Vagina (tissue), 2 donors: ENCODE results near the gene RABL3. TPM values are rescaled to one million over a fixed set of nuclear protein-coding genes. Genes with fewer than 3 reads are reported as not detected.

Source experiments
- DNase-seq, 2 donors: peaks; one replicate each; pipeline ENCODE4 v3.0.0-alpha.2; 2017; ENCODE audit errors: extremely low spot score in 2 of 2
- H3K27ac ChIP-seq: fragments of 200-600 bp; sonication (generic); one replicate; pipeline ENCODE4 v1.5.1; 2019
- H3K27me3 ChIP-seq: fragments of 200-600 bp; sonication (generic); one replicate; pipeline ENCODE4 v1.5.1; 2019
- H3K36me3 ChIP-seq, 2 donors: fragments of 200-600 bp; sonication (generic); one replicate each; pipeline ENCODE4 v1.5.1; 2017 to 2019
- H3K4me1 ChIP-seq: fragments of 200-600 bp; sonication (generic); one replicate; pipeline ENCODE4 v1.5.1; 2019
- H3K4me3 ChIP-seq, 2 donors: fragments of 200-600 bp; sonication (generic); 1 replicate in 1 of 2; 2 replicates in 1 of 2; pipeline ENCODE4 v1.5.1; 2016 to 2019
- H3K9me3 ChIP-seq: fragments of 200-600 bp; sonication (generic); one replicate; pipeline ENCODE4 v1.5.1; 2019
- CTCF ChIP-seq, 3 experiments: fragments of 450-650 bp in 2 of 3; fragments of 200-600 bp in 1 of 3; sonication (generic) in 1 of 3; IDR thresholded peaks; one replicate each; pipeline ENCODE4 v1.5.1; 2017 to 2019; ENCODE audit warnings: antibody characterized with exemption in 3 of 3, mild to moderate bottlenecking in 2 of 3, moderate library complexity in 2 of 3
- POLR2A ChIP-seq, 2 donors: fragments of 450-650 bp; IDR thresholded peaks; one replicate each; pipeline ENCODE4 v1.6.1; 2017; ENCODE audit warnings: antibody characterized with exemption in 2 of 2, mild to moderate bottlenecking in 2 of 2, moderate library complexity in 2 of 2
- POLR2AphosphoS5 ChIP-seq, 2 donors: sonication (generic); formaldehyde crosslinking; IDR thresholded peaks; one replicate each; pipeline ENCODE4 v1.9.0; 2017; ENCODE audit warnings: antibody characterized with exemption in 2 of 2, mild to moderate bottlenecking in 2 of 2, low read depth in 1 of 2; ENCODE audit not compliant: insufficient read depth in 1 of 2
- intact Hi-C: fragments of 100-400 bp; cut with DNase I; formaldehyde crosslinking; loops from one replicate; pipeline ENCODE4 v1.15.1; 2023
- total RNA-seq: library from RNA; depleted of rRNA; stranded (reverse); fragments of >200 nt; gene quantifications from one replicate; pipeline ENCODE4 v1.2.3, GENCODE V29; 2016

The RABL3 gene
- total RNA-seq, 1 donor from 2014 or later: 12.8 TPM

GRCh38 chr3:120659834-120660233 lies 82.5 kb downstream of the RABL3 start:
- Histone ChIP-seq H3K9me3 (no peaks in the 10 kb centered on the region), H3K36me3 (no peaks in the 10 kb centered on the region), H3K4me1 (no peaks in the 10 kb centered on the region), H3K4me3 (no peak overlapping the region), H3K27ac (no peak overlapping the region), H3K27me3 (no peaks in the 10 kb centered on the region)
- no peak for DNase-seq
- intact Hi-C loops: no loop called here
- TF ChIP-seq POLR2A (IDR thresholded peaks at IDR 0.05) (no peak), CTCF (IDR thresholded peaks at IDR 0.05) (no peak), POLR2AphosphoS5 (IDR thresholded peaks at IDR 0.05; ENCODE audit: insufficient read depth in 1 of 2, low read depth in 1 of 2) (no peak)

GRCh38 chr3:120659285-120659684 lies 83.0 kb downstream of the RABL3 start:
- Histone ChIP-seq H3K4me1 (no peaks in the 10 kb centered on the region), H3K27ac (no peak overlapping the region), H3K4me3 (no peak overlapping the region), H3K9me3 (no peaks in the 10 kb centered on the region), H3K36me3 (no peaks in the 10 kb centered on the region), H3K27me3 (no peaks in the 10 kb centered on the region)
- no peak for DNase-seq
- TF ChIP-seq POLR2AphosphoS5 (IDR thresholded peaks at IDR 0.05; ENCODE audit: insufficient read depth in 1 of 2, low read depth in 1 of 2): no peak
- TF ChIP-seq CTCF (IDR thresholded peaks at IDR 0.05): no peak
- no peak for TF ChIP-seq POLR2A (IDR thresholded peaks at IDR 0.05)
- intact Hi-C loops: no loop called here

GRCh38 chr3:120652896-120653545 lies 89.3 kb downstream of the RABL3 start:
- Histone ChIP-seq H3K27ac (no peak overlapping the region), H3K4me3 (no peak overlapping the region), H3K36me3 (no peaks in the 10 kb centered on the region), H3K9me3 (no peaks in the 10 kb centered on the region), H3K4me1 (no peaks in the 10 kb centered on the region), H3K27me3 (no peaks in the 10 kb centered on the region)
- no peak for DNase-seq
- TF ChIP-seq POLR2AphosphoS5 (IDR thresholded peaks at IDR 0.05; ENCODE audit: insufficient read depth in 1 of 2, low read depth in 1 of 2): no peak
- TF ChIP-seq CTCF (IDR thresholded peaks at IDR 0.05): no peak
- no peak for TF ChIP-seq POLR2A (IDR thresholded peaks at IDR 0.05)
- intact Hi-C loops: no loop called here

- no peak overlapping the region for H3K27ac ChIP-seq
- TF ChIP-seq POLR2AphosphoS5 (IDR thresholded peaks at IDR 0.05; ENCODE audit: insufficient read depth in 1 of 2, low read depth in 1 of 2): no peak
- no peak for TF ChIP-seq CTCF (IDR thresholded peaks at IDR 0.05)
- TF ChIP-seq POLR2A (IDR thresholded peaks at IDR 0.05): no peak
- H3K36me3 ChIP-seq: no peaks in the 10 kb centered on the region
- intact Hi-C loops: no loop called here
- no peaks in the 10 kb centered on the region for H3K27me3 ChIP-seq
- no peaks in the 10 kb centered on the region for H3K4me1 ChIP-seq
- no peak for DNase-seq
- H3K4me3 ChIP-seq: no peak overlapping the region
- H3K9me3 ChIP-seq: no peaks in the 10 kb centered on the region
Observed at GRCh38 chr3:120652281-120652680, 90.0 kb downstream of the RABL3 start.

GRCh38 chr3:120650311-120650710 lies 92.0 kb downstream of the RABL3 start:
- no peak for TF ChIP-seq CTCF (IDR thresholded peaks at IDR 0.05)
- no peak for TF ChIP-seq POLR2A (IDR thresholded peaks at IDR 0.05)
- TF ChIP-seq POLR2AphosphoS5 (IDR thresholded peaks at IDR 0.05; ENCODE audit: insufficient read depth in 1 of 2, low read depth in 1 of 2): no peak
- H3K27me3 ChIP-seq: no peaks in the 10 kb centered on the region
- intact Hi-C loops: no loop called here
- no peak overlapping the region for H3K27ac ChIP-seq
- no peak overlapping the region for H3K4me3 ChIP-seq
- no peak for DNase-seq
- H3K36me3 ChIP-seq: no peaks in the 10 kb centered on the region
- H3K4me1 ChIP-seq: no peaks in the 10 kb centered on the region
- no peaks in the 10 kb centered on the region for H3K9me3 ChIP-seq
